ENCODE results near the gene TBCD. TPM values are rescaled to one million over a fixed set of nuclear protein-coding genes. Genes with fewer than 3 reads are reported as not detected.
A peak's percentile ranks its signal among the peaks of the same experiment; 100 is the strongest.
"Not testable (repeated sequence)": the region's sequence is repeated elsewhere in the genome, so short reads cannot be mapped to it uniquely, and the experiment has no call there.

TBCD gene
- total RNA-seq, 1 donor from 2014 or later: 40.4 TPM

- DNase-seq: no peak
These were observed 206.2 kb downstream of the TBCD start for GRCh38 chr17:82957961-82958561.

- DNase-seq: no peak
These were observed 207.5 kb downstream of the TBCD start for GRCh38 chr17:82959242-82959930.

- no peak for DNase-seq
These were observed 208.1 kb downstream of the TBCD start for GRCh38 chr17:82959990-82960418.

- DNase-seq: no peak
These were observed 208.8 kb downstream of the TBCD start for GRCh38 chr17:82960419-82961271.

GRCh38 chr17:82961366-82962162 lies 209.7 kb downstream of the TBCD start:
- DNase-seq: no peak

GRCh38 chr17:82962163-82962720 lies 210.4 kb downstream of the TBCD start:
- DNase-seq: no peak

GRCh38 chr17:82963104-82963950 lies 211.5 kb downstream of the TBCD start:
- peak; percentile 87 for DNase-seq

GRCh38 chr17:82964451-82964850 lies 212.6 kb downstream of the TBCD start:
- DNase-seq: not testable (repeated sequence)

GRCh38 chr17:82964851-82965341 lies 213.0 kb downstream of the TBCD start:
- DNase-seq: no peak

GRCh38 chr17:82965371-82965770 lies 213.5 kb downstream of the TBCD start:
- no peak for DNase-seq

- no peak for DNase-seq
These were observed 214.6 kb downstream of the TBCD start for GRCh38 chr17:82966415-82966814.

GRCh38 chr17:82967268-82968032 lies 215.6 kb downstream of the TBCD start:
- no peak for DNase-seq

GRCh38 chr17:82968033-82968841 lies 216.4 kb downstream of the TBCD start:
- DNase-seq: not testable (repeated sequence)

GRCh38 chr17:82970067-82970466 lies 218.2 kb downstream of the TBCD start:
- no peak for DNase-seq

- DNase-seq: no peak
These were observed 219.1 kb downstream of the TBCD start for GRCh38 chr17:82970818-82971590.

- no peak for DNase-seq
These were observed 221.0 kb downstream of the TBCD start for GRCh38 chr17:82972836-82973372.

- no peak for DNase-seq
These were observed 221.7 kb downstream of the TBCD start for GRCh38 chr17:82973456-82974135.
